ENCODE measurements around the gene SLC25A29.

The SLC25A29 gene

GRCh38 chr14:100291305-100292075 is 14.8 kb downstream of the SLC25A29 start:
- ATAC-seq (ENCODE audit: insufficient read depth, low read depth): no peak
- H3K27ac ChIP-seq (ENCODE audit: low read length): no peak overlapping the region

DNA sequence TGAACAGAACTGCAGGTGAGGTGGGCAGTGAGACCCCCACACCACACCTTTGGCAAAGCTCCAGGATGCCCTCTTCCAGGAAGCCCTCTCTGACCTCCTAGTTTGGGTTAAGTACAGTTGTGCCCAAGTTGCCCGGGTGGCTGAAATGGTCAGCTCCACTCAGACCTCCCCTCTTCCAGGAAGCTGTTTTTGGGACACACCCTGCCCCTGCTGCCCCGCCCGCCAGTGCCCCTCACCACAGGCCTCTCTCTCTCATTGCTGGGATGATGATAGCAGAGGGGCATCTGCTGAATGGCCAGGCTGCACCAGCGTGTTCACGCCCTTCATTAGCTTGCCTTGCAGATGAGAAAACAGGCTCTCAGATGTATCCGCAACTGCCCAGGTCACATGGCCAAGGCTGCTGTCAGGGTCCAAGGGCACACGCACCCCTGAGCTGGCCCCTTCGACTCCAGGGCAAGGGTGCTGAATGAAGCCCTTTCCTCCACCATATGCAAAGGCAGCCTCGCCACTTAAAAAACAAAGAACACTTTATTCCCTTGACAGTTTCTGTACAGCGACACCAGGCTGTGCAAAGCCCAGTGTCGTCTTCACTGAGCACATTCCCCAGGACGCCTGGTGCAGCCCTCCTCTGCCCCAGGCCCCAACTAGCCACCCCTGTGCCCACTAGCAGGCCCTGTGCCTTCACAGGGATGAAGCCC is 15.5 kb downstream of the SLC25A29 start:
- Histone ChIP-seq H3K79me2 (ENCODE audit: insufficient read depth, low read length) (peaks cover 28% of the 10 kb centered on the region), H3K9ac (ENCODE audit: low read depth, low read length) (no peak overlapping the region), H3K4me1 (ENCODE audit: insufficient read depth, low read length) (peaks cover 6% of the 10 kb centered on the region), H3K4me3 (ENCODE audit: low read depth in 1 of 2, low read length in 2 of 2) (no peak overlapping the region), H3K36me3 (ENCODE audit: insufficient read depth, low read length) (peaks cover 61% of the 10 kb centered on the region), H4K20me1 (ENCODE audit: insufficient read depth, low read length) (peaks cover 64% of the 10 kb centered on the region), H3K9me3 (ENCODE audit: insufficient read depth, low read length, severe bottlenecking) (no peaks in the 10 kb centered on the region), H2AFZ (ENCODE audit: low read depth, low read length) (no peak overlapping the region), H3K27me3 (ENCODE audit: insufficient read depth, low read length, poor library complexity) (no peaks in the 10 kb centered on the region), H3K27ac (ENCODE audit: low read length) (no peak overlapping the region), H3K4me2 (ENCODE audit: insufficient read depth, low read length) (no peak overlapping the region)
- no peak for ATAC-seq (ENCODE audit: insufficient read depth, low read depth)
- no peak for TF ChIP-seq EZH2 (IDR thresholded peaks at IDR 0.05; ENCODE audit: borderline replicate concordance, low read depth, low read length, severe bottlenecking)
- TF ChIP-seq, protein P1, sequence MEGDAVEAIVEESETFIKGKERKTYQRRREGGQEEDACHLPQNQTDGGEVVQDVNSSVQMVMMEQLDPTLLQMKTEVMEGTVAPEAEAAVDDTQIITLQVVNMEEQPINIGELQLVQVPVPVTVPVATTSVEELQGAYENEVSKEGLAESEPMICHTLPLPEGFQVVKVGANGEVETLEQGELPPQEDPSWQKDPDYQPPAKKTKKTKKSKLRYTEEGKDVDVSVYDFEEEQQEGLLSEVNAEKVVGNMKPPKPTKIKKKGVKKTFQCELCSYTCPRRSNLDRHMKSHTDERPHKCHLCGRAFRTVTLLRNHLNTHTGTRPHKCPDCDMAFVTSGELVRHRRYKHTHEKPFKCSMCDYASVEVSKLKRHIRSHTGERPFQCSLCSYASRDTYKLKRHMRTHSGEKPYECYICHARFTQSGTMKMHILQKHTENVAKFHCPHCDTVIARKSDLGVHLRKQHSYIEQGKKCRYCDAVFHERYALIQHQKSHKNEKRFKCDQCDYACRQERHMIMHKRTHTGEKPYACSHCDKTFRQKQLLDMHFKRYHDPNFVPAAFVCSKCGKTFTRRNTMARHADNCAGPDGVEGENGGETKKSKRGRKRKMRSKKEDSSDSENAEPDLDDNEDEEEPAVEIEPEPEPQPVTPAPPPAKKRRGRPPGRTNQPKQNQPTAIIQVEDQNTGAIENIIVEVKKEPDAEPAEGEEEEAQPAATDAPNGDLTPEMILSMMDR (IDR thresholded peaks at IDR 0.05; ENCODE audit: borderline replicate concordance, extremely low read depth, low read length, poor library complexity, severe bottlenecking): no peak
- no peak for DNase-seq

More at GRCh38 chr14:100291305-100292075, 14.8 kb downstream of the SLC25A29 start:
- Histone ChIP-seq H3K27me3 (ENCODE audit: insufficient read depth, low read length, poor library complexity) (no peaks in the 10 kb centered on the region), H3K9ac (ENCODE audit: low read depth, low read length) (no peak overlapping the region), H3K9me3 (ENCODE audit: insufficient read depth, low read length, severe bottlenecking) (no peaks in the 10 kb centered on the region), H3K4me3 (ENCODE audit: low read depth in 1 of 2, low read length in 2 of 2) (no peak overlapping the region), H4K20me1 (ENCODE audit: insufficient read depth, low read length) (peaks cover 65% of the 10 kb centered on the region), H3K4me1 (ENCODE audit: insufficient read depth, low read length) (no peaks in the 10 kb centered on the region), H2AFZ (ENCODE audit: low read depth, low read length) (no peak overlapping the region), H3K36me3 (ENCODE audit: insufficient read depth, low read length) (peaks cover 68% of the 10 kb centered on the region), H3K4me2 (ENCODE audit: insufficient read depth, low read length) (no peak overlapping the region), H3K79me2 (ENCODE audit: insufficient read depth, low read length) (peaks cover 22% of the 10 kb centered on the region)
- no peak for TF ChIP-seq EZH2 (IDR thresholded peaks at IDR 0.05; ENCODE audit: borderline replicate concordance, low read depth, low read length, severe bottlenecking)
- TF ChIP-seq, protein P1 (IDR thresholded peaks at IDR 0.05; ENCODE audit: borderline replicate concordance, extremely low read depth, low read length, poor library complexity, severe bottlenecking): no peak
- no peak for DNase-seq

GRCh38 chr14:100289916-100290606 is 16.2 kb downstream of the SLC25A29 start:
- no peak for TF ChIP-seq EZH2 (IDR thresholded peaks at IDR 0.05; ENCODE audit: borderline replicate concordance, low read depth, low read length, severe bottlenecking)
- TF ChIP-seq, protein P1 (IDR thresholded peaks at IDR 0.05; ENCODE audit: borderline replicate concordance, extremely low read depth, low read length, poor library complexity, severe bottlenecking): no peak
- no peaks in the 10 kb centered on the region for H3K27me3 ChIP-seq (ENCODE audit: insufficient read depth, low read length, poor library complexity)
- no peak for DNase-seq
- peaks cover 58% of the 10 kb centered on the region for H4K20me1 ChIP-seq (ENCODE audit: insufficient read depth, low read length)
- no peak overlapping the region for H2AFZ ChIP-seq (ENCODE audit: low read depth, low read length)
- H3K9me3 ChIP-seq (ENCODE audit: insufficient read depth, low read length, severe bottlenecking): no peaks in the 10 kb centered on the region
- no peak overlapping the region for H3K9ac ChIP-seq (ENCODE audit: low read depth, low read length)
- peaks cover 23% of the 10 kb centered on the region for H3K79me2 ChIP-seq (ENCODE audit: insufficient read depth, low read length)
- H3K4me3 ChIP-seq (ENCODE audit: low read depth in 1 of 2, low read length in 2 of 2): no peak overlapping the region
- no peak overlapping the region for H3K4me2 ChIP-seq (ENCODE audit: insufficient read depth, low read length)
- peaks cover 56% of the 10 kb centered on the region for H3K36me3 ChIP-seq (ENCODE audit: insufficient read depth, low read length)
- peaks cover 11% of the 10 kb centered on the region for H3K4me1 ChIP-seq (ENCODE audit: insufficient read depth, low read length)
- no peak for ATAC-seq (ENCODE audit: insufficient read depth, low read depth)
- H3K27ac ChIP-seq (ENCODE audit: low read length): no peak overlapping the region

Data from DND-41 (cell line).